GM12891 (cell line): Measurements from ENCODE around the gene TMEM221.

ENCODE experiments used
- DNase-seq: peaks from one replicate; pipeline ENCODE4 v3.0.0; 2011; ENCODE audit warnings: low spot score; ENCODE audit not compliant: insufficient read length
- FAIRE-seq: peaks from 2 replicates; lab custom pipeline; 2011; peaks lifted over from hg19 to GRCh38; lab: Jason Lieb, UNC
- PAX5 ChIP-seq: IDR thresholded peaks from 2 replicates; pipeline ENCODE4 v1.6.1; 2011; ENCODE audit warnings: low read length, moderate library complexity, mild to moderate bottlenecking; ENCODE audit not compliant: insufficient read depth, severe bottlenecking
- POLR2A ChIP-seq: IDR thresholded peaks from 2 replicates; pipeline ENCODE4 v1.6.1; 2011; ENCODE audit warnings: low read depth, low read length, control low read depth
- POLR2AphosphoS5 ChIP-seq: IDR thresholded peaks from 2 replicates; pipeline ENCODE4 v1.6.1; 2011; ENCODE audit warnings: low read depth, low read length, control low read depth
- POU2F2 ChIP-seq: IDR thresholded peaks from 2 replicates; pipeline ENCODE4 v1.6.1; 2011; ENCODE audit warnings: low read depth, mild to moderate bottlenecking, control low read depth, low read length, moderate library complexity
- SPI1 ChIP-seq: IDR thresholded peaks from 2 replicates; pipeline ENCODE4 v1.6.1; 2011; ENCODE audit warnings: low read depth, low read length, control low read depth
- TAF1 ChIP-seq: IDR thresholded peaks from 2 replicates; pipeline ENCODE4 v1.6.1; 2011; ENCODE audit warnings: low read depth, low read length, control low read depth

TMEM221 gene

GRCh38 chr19:17436094-17436873, 12.2 kb downstream of the TMEM221 start:
- DNase-seq (no peak), FAIRE-seq (no peak)
- TF ChIP-seq POLR2AphosphoS5: no peak
- no peak for TF ChIP-seq PAX5
- TF ChIP-seq POLR2A: no peak
- TF ChIP-seq POU2F2: no peak
- TF ChIP-seq SPI1: no peak
- TF ChIP-seq TAF1: no peak

GRCh38 chr19:17435218-17435617, 13.2 kb downstream of the TMEM221 start:
- FAIRE-seq (no peak), DNase-seq (no peak)
- TF ChIP-seq SPI1 (no peak), PAX5 (no peak), TAF1 (no peak), POU2F2 (no peak), POLR2A (no peak), POLR2AphosphoS5 (no peak)

DNA sequence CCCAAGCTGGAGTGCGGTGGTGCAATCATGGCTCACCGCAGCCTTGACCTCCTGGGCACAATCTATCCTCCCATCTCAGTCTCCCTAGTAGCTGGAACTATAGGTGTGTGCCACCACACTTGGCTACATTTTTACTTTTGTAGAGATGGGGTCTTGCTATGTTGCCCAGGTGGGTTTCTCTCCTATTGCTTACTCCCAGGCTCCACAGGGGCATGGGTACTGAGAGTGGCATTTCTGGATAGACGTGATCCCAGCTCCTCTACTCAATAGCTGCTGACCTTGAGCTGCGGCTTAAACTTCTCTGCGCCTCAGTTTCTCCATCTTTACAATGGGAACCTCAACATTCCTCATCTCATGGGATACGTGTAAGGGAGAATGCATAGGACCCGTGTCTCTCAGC, 17.1 kb downstream of the TMEM221 start:
- DNase-seq (no peak), FAIRE-seq (no peak)
- TF ChIP-seq SPI1: no peak
- TF ChIP-seq PAX5: no peak
- no peak for TF ChIP-seq TAF1
- no peak for TF ChIP-seq POLR2AphosphoS5
- no peak for TF ChIP-seq POLR2A
- no peak for TF ChIP-seq POU2F2

DNA sequence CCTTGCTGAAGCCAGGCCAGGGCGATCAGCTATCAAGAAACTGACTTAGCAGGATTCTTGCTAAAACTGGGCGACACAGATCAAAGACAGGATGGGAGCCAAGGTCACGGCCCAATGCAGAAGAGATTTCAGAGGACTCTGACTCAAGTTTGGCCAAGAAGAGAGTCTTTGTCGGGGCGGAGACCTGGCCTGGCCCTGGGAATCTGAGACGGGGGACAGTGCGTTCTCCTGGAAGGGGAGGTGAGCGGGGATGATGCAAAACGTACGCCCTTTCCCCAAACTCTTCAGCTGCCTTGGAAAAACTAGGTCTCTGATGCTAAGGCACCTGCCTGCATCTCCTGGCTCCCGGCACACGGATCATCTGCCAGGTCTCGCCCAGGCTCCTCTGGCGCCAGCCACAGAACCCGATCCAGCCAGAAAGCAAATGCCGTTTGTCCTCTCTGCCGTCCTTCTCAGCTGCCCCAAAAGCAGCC, 18.8 kb downstream of the TMEM221 start:
- no peak for DNase-seq
- FAIRE-seq: no peak
- no peak for TF ChIP-seq TAF1
- TF ChIP-seq PAX5: no peak
- TF ChIP-seq POLR2AphosphoS5: no peak
- TF ChIP-seq POU2F2: no peak
- no peak for TF ChIP-seq POLR2A
- no peak for TF ChIP-seq SPI1

DNA sequence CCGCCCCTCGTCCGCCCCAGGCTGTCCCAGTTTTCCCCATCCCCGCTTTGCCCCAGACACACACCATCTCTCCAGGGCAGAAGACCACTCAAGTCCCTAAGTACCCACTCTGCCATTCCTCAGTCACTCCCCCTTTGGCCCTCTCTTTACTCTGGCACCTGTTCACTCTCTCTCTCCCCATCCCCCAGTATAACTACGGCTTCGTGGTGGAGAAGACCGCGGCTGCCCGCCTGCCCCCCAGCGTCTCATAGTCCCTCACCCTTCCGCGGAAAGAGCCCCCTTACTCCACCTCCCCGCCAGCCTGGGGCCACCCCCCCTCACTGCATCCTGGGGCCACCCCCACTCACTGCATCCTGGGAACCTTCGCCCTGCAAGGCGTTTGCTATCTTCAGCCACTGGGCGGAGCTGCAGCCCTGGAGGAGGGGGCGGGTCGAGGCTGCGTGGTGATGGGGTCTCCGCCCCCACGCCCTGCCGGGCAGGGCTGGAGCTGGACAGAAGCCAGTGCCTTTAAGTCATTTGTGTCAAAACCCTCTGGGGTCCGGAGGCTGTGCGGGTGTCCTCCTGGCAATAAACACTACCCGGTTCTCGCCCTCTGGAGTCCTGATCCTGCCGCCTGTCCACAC, 23.6 kb downstream of the TMEM221 start:
- FAIRE-seq (peak; percentile 90), DNase-seq (peak; percentile 59)

DNA sequence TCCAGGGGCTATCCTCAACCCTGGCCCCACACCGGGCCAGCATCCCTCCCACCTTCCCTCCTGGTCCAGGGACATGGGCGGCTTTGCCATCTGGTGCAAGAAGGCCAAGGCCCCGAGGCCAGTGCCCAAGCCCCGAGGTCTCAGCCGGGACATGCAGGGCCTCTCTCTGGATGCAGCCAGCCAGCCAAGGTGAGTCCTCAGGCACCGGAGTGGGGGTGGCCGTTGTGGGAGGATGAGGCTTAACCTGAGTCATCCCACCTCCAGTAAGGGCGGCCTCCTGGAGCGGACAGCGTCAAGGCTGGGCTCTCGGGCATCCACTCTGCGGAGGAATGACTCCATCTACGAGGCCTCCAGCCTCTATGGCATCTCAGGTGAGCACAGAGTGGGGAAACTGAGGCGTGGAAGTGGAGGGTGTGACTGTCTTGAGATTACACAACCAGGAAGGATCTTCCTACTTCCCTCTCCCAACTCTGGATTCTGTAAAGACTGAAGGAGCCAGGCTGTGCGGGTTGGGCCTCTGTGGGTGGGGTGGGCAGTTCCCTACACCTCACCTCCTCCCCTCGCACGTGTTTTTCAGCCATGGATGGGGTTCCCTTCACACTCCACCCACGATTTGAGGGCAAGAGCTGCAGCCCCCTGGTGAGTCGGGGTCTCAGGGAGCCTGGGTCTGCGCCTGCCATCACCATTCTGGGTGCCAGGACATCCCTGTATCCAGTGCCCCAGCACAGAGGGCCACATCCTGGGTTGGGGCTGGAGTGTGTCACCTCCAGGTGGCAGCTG, 24.8 kb downstream of the TMEM221 start:
- TF ChIP-seq PAX5 (no peak), SPI1 (no peak), POLR2A (no peak), POU2F2 (no peak), POLR2AphosphoS5 (no peak), TAF1 (no peak)
- FAIRE-seq (no peak), DNase-seq (no peak)

More for the DNA sequence above, 23.6 kb downstream of the TMEM221 start:
- TF ChIP-seq SPI1 (no peak), POU2F2 (no peak)

- TF ChIP-seq POU2F2 (no peak), POLR2AphosphoS5 (no peak), TAF1 (no peak), PAX5 (no peak), SPI1 (no peak), POLR2A (no peak)
- DNase-seq (no peak), FAIRE-seq (no peak)
These were observed 26.5 kb downstream of the TMEM221 start for GRCh38 chr19:17421942-17422341.

DNA sequence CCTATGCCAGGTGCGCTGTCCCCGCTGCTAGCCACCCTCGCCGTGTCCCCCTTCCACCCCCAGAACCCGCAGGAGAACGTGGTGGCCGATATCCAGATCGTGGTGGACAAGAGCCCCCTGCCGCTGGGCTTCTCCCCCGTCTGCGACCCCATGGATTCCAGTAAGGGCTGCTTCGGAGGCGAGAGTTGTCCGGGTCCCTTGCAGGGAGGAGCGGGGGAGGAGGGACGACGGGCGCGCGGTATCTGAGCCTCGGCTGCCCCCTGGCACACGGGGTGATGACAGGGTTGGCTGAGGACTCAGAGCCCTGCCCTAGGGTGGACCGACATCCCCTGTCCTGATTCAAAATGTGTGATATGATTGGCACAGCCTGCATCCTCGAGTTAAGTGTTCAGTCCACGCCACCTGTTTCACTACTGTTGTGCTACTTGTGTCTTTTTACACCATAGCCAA, 28.0 kb downstream of the TMEM221 start:
- no peak for TF ChIP-seq POU2F2
- no peak for TF ChIP-seq POLR2A
- TF ChIP-seq PAX5: no peak
- peak; percentile 78 for FAIRE-seq
- no peak for DNase-seq

DNA sequence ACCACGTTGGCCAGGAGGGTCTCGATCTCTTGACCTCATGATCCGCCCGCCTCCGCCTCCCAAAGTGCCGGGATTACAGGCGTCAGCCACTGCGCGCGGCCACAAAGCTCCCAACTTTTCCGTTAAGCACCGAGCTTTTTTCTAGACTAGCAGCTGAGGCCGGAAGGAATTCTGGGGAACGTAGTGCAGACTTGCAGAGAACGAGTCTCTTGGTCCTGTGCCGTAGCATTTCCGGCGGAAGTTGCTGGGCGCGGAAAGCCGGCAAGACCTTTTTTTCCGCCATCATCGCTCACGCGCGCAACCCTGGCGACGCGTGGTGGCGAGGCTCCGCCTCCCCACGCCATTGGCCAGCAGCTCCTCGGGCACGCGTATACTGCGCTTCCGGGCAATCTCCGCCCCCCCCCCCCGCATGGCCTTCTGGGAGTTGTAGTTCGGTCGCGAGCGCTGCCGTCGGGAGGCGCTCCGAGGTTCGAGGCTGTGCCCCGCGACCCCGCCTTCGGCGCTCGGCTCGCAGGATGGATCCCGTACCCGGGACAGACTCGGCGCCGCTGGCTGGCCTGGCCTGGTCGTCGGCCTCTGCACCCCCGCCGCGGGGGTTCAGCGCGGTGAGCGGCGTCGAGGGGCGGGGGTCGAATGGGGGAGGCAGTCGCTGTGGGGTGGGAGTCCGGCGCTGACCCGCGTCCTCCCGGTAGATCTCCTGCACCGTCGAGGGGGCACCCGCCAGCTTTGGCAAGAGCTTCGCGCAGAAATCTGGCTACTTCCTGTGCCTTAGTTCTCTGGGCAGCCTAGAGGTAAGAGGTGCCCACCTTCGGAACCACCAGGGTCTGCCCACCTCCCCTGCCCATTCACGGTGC, 28.6 kb downstream of the TMEM221 start, which contains the start of gene MVB12A:
Gene MVB12A, plus strand, starts transcription at position 427 of the 854 bp plus-strand sequence. Its CDS starts 89 bp downstream, at position 516.
- peak; percentile 99 for DNase-seq
- peak; percentile 100 for FAIRE-seq
- TF ChIP-seq POLR2A (0 out of 2 replicates have a peak, but pooled peaks have one; percentile 36), POLR2AphosphoS5 (no peak), POU2F2 (peak; percentile 23; the same call in 1 of the 2 replicates)
